ENCODE data around the gene CBS.
A peak's percentile ranks its signal among the peaks of the same experiment; 100 is the strongest.
"Not testable (repeated sequence)": the region's sequence is repeated elsewhere in the genome, so short reads cannot be mapped to it uniquely, and the experiment has no call there.

The CBS gene

GRCh38 chr21:43075170-43076022 lies at the start of gene CBS:
Gene CBS (minus strand): TSS chr21:43075835. CDS start chr21:43072193, 3,642 bp downstream.
- DNase-seq, result not testable (repeated sequence)

DNA sequence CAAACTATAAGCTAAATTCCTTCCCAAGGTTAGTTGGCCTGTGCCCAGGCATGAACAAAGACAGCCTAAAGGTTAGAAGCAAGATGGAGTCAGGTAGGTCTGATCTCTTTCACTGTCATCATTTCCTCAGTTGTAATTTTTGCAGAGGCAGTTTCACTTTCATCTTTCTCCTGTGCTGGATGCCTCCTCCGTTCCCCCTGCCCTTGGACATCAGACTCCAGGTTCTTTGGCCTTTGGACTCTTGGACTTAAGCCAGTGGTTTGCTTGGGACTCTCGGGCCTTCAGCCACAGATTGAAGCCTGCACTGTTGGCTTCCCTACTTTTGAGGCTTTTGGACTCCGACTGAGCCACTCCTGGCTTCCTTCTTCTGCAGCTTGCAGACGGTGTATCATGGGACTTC lies 40.3 kb upstream of the CBS start:
- DNase-seq, result not testable (repeated sequence)

DNA sequence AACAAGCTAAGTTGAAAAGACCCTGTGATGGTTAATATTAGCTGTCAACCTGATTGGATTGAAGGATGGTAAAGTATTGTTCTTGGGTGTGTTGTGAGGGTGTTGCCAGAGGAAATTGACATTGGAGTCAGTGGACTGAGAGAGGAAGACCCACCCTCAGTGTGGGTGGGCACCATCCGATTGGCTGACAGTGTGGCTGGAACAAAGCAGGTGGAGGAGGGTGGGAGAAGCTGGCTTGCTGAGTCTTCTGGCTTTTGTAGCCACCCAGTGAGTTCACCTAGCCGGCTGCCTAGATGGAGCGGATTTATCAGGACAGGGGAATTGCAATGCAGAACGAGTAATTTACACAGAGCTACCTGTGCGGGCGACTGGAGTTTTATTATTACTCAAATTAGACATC lies 38.8 kb upstream of the CBS start:
- not testable (repeated sequence) for DNase-seq

DNA sequence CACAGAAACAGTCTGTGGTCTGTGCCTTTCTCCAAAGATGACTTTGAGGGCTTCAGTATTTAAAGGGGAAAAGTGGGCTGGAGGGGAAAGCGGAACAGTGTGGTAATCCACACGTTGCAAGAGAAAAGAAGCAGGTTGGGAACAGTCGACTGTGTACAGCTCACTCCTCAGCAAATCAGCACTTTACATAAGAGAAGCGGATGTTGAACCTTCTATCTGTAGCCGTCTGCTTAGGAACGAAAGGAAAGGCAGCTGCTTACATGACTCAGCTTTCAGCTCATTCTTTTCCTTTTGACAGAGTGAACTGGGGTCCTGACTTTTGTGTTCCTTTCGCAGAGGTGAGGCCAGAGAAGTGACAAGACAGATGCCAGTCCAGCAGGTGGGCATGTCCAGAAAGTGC lies 33.4 kb upstream of the CBS start:
- DNase-seq, result not testable (repeated sequence)

DNA sequence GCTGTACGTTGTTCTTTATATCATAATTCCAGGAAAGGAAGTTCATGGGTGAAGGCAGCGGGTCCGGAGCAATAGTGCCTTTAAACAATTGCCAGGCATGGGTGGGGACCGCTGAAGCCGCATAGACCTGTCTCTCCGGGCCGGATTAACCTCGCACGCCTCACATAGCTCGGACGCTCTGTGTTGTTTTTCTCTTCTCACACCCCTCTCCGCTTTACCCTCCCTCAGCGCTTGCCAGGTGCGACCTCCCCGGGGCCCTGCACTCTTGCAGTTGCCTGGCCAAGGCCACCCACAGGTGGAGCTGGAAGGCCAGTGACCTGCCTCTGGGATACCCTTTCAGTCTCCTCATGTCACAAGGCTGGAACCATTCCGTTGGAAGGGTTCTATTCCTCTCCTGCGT lies 32.5 kb upstream of the CBS start:
- DNase-seq, result not testable (repeated sequence)

GRCh38 chr21:43107794-43108137 lies 32.1 kb upstream of the CBS start:
- DNase-seq, result not testable (repeated sequence)

DNA sequence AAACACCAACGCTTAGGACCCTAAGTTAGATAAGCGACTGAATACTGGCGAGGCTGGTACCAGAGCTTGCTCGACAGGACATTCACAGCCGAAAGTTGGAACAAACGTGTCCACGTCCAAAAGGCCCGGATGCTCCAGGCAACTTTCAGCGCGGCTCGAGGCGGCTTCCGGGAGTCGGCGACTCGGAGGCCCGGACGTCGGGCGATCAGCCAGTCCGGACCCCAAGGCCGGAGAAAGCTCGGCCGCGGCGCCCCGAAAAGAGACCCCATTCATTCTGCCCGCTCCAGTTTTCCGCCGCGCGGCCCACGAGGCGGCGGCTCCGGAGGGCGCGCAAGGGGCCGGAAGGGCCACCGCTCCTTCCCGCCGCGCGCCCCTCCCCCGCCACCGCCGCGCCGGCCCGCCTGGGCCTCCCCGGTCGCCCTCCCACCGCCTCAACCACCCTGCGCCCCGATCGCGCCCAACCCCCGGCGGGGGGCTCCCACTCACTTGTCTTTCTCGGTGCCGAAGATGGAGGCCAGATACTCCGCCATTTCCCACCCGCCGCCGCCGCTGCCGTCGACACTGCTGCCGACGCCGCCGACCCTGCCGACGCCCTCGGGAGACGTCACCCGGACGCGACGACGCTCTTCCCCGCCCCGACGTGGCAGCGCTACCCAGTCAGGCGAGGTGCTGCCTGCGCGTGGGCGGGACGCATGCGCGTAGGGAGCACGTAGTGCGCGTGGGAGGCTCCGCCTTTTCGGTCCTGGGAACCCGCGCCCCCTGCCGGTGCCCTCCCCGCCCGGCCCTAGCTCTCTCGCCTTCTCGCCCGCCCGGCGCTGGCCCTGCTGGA lies 31.5 kb upstream of the CBS start, which contains the start of gene U2AF1:
U2AF1 (minus strand) TSS at position 606 of the 829 bp plus-strand sequence; CDS start at position 530, 76 bp downstream.
- peak; percentile 92 for DNase-seq

DNA sequence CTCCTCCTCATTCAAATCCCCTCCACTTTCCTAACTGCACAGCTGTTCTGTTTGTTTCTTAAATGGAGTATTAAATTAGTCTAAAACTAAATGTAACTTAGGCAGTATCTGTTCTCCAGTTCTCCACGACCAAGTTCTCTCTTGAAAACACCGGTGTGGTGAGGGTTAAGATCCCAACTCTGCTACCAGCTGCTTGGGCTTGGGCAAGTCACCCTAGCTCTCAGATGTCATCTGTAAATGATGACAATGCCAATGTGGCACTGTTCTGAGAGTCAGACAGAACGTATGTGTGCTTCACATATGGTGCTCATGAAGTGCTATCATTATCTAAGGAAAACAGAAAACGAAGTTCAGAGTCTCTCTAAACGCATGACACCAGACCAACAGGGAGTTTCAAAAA lies 29.0 kb upstream of the CBS start:
- DNase-seq, result not testable (repeated sequence)

GRCh38 chr21:43102281-43102680 lies 26.6 kb upstream of the CBS start:
- DNase-seq, result not testable (repeated sequence)

DNA sequence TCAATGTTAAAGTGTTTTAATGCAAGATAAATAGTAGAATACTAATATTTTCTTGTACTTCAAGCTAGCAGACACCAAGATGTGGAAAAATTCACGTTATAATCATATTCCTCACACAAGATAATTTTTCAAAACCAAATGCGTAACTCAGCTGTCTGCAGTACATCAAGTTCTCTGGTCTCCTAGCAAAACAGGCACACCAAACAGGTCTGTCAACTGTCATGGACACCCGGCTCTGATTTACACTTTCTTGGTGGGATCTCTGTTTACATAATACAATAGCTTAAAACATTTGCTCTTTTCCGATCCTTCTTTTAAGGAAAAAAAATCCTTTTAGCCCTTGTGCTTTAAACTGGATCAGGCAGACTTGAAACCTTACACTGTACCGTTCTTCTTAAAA lies 26.0 kb upstream of the CBS start:
- DNase-seq, result not testable (repeated sequence)

DNA sequence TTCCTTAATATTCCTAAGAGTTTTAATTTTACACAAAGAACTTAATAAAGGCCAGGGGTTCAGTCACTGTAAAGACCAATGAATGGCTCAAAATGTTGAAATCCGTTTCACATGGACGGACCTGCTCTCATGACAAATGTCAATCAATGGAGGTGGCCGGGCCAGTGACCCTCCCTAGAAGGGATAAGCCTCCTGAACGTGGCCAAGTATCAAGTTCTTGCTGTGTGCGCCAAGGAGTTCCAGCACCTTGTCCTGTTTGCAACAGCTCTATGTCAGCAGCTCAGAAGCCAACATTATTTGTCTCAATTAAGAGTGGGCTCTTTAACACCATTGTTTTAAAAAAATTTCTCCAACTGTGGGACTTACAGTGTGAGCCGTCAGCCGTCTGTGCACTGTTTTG lies 25.4 kb upstream of the CBS start:
- not testable (repeated sequence) for DNase-seq

- peak; percentile 37 for DNase-seq
Observed at GRCh38 chr21:43091979-43092614, 16.5 kb upstream of the CBS start.

DNA sequence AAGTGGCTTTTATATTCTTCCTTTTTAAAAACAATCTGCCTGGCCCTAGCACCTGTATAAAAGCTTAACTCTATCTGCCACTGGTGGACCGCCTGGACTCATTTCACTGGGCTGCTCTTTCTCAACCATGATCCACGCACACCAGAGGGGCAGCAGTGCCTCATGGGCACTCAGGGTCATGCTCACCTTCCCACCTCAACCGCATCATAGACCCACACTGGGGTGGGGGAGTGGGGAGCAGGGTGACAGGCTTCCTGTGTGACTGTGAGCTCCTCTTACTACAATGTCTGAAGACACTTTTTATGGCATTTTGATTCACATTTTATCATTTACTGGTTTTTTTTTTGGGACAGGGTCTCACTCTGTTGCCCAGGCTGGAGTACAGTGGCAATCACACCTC lies 15.3 kb upstream of the CBS start:
- peak; percentile 36 for DNase-seq

DNA sequence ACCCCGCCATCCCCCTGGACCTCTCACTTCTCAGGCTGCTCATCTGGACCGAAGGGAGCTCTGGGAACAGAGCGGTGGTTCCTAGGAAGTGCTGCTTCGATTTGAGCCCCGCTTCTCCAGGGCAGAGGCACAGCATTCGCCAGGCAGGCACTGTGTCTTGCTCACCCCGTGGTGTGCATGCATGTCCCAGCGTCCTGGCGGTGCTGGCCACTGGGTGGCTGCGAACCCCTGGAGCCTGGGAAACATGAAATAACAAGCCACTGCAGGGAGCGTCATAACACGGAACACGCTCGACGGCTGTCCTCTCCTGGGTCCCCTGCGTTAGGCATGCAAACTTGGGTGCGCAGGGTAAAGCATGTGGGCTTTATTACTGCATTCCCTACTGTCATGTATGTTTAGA lies 13.8 kb upstream of the CBS start:
- DNase-seq, result not testable (repeated sequence)

- not testable (repeated sequence) for DNase-seq
Observed at GRCh38 chr21:43082587-43083300, 7.1 kb upstream of the CBS start.

DNA sequence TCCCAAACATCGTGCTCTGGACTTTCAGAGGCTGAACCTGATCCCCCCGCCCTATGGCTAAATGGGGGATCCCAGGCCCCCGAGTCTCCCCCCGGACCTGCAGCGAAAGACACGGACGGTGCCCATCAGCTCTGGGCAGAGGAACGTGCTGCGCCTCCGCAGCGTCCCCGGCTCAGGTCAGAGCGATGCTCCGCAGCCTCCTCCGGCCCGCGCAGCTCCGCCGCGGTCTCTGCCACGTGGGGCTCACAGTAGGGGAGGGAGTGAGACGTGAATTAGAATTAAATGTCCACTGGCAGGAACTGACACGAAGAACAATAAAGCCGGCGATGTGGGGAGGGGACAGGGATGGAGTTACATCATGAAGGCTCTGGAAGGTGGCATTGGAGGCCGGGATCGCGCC lies 1.0 kb upstream of the CBS start:
- not testable (repeated sequence) for DNase-seq

DNA sequence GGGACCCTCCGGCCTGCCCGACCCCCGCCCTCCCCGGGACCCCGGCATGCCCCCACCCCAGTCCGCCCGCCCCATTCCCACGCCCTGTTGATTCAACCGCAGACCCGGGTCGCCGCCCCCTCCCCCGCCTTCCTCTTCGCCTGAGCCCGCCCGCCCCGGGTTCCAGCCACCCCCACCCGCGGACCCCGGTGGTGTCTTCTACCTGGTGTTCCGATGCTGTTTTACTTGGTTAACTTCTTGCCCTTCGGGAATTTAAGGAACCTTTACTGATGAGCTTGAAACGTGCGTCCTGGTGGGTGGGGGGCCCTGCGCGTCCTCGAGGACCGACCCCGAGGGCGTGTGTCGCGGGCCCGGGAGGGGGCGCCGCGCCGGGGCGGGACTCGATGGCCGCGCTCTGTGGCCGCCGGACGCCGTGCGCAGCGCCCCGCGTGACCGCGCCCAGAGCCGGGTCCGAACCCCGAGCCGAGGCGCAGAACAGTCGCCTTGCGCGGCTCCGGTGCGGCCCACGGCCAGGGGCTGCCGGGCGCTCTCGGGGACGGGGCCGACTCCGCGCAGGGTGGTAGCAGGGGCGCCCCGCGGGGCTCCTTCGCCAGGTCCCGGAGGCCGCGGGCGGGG lies 495 bp upstream of the CBS start:
- not testable (repeated sequence) for DNase-seq

DNA sequence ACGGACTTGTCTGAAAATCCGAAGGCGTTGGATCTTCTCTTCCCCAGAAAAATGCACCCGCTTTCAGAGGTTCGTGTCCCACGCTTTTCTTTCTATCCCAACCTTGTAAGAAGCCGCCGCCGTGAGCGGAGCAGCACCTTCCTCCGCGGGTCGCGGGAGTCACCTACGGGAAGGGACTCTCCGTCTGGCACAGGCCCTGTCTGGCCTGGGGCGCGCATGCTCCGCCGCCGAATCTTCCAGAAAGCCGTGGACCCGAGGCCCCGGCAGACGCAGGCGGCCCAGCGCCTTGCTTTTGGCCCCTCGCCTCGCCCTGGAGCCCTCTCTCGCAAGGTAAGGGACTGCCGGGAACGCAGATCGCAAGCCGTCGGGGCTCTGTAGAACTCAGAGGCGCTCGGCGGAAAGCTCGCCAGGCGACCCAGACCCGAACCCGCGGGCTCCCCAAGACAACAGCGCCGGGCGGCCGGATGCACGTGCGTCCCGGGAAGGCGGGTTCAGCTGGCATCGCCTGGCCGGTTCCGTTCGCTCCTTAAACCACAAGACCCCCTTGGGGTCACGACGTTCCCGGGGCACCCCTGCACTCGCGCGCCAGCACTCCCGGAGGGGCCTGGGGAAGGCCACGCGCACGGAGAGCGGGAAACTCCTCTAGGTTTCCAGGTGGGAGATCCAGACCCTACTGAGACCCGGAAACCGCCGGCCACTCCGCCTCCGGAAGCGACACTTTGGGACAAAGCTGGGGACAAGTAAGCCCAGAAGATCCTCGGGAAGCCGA lies 1.1 kb downstream of the CBS start:
- not testable (repeated sequence) for DNase-seq

- DNase-seq, result not testable (repeated sequence)
Observed at GRCh38 chr21:43072742-43073141, 2.9 kb downstream of the CBS start.

- DNase-seq, result not testable (repeated sequence)
Observed at GRCh38 chr21:43069682-43070081, 6.0 kb downstream of the CBS start.

DNA sequence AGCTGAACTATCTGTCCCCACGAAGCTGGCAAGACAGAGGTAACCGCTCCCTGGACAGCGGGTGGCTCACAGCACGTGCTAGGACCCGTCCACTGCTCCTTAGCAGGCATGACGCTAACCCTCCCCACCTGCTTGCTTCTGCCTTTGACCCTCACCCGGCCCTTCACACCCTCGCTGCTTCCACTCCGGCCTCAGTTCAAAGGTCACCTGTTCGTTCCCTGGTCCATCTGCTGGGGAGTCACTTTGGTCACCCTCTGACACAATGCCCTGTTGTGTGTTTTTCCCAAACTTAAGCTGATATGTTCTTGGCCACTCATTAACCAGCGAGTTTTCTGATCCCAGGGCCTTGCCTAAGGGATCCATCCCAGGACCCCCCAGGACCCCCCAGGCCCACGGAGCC lies 7.6 kb downstream of the CBS start:
- not testable (repeated sequence) for DNase-seq

All from activated effector memory CD4-positive, alpha-beta T cell treated with anti-CD3 and anti-CD28 coated beads, Interleukin-2, amount 50 U/mL, for 16 hours (primary cell).